K562 (cell line): ENCODE data around the gene TEAD4. TPM values are rescaled to one million over a fixed set of nuclear protein-coding genes. Genes with fewer than 3 reads are reported as not detected.

Experiments used
- ARID4B ChIP-seq: sonication (generic); formaldehyde crosslinking; IDR thresholded peaks from 2 replicates; pipeline ENCODE4 v1.8.0; 2022; ENCODE audit warnings: mild to moderate bottlenecking, missing genetic modification reagents
- ATF7 ChIP-seq: fragments of 450-650 bp; IDR thresholded peaks from 2 replicates; pipeline ENCODE4 v1.7.1; 2014; ENCODE audit warnings: mild to moderate bottlenecking, moderate library complexity
- BMI1 ChIP-seq: fragments of 150-350 bp; IDR thresholded peaks from 2 replicates; pipeline ENCODE4 v1.6.1; 2014; ENCODE audit warnings: low read length
- CBFA2T2 ChIP-seq: fragments of 450-650 bp; conservative IDR thresholded peaks from 2 replicates; pipeline ENCODE4 v1.6.1; 2017; ENCODE audit warnings: mild to moderate bottlenecking
- HDAC1 ChIP-seq, 2 experiments: fragments of 450-650 bp; IDR thresholded peaks; 2 replicates each; pipeline ENCODE4 v1.6.1; 2016 to 2017; ENCODE audit warnings: inconsistent platforms in 1 of 2, mild to moderate bottlenecking in 1 of 2, moderate library complexity in 1 of 2
- HINFP ChIP-seq: fragments of 450-650 bp; conservative IDR thresholded peaks from 2 replicates; pipeline ENCODE4 v1.6.1; 2016; ENCODE audit warnings: missing genetic modification characterization, low read depth, mild to moderate bottlenecking, control low read depth, missing compliant biosample characterization
- MTF1 ChIP-seq: fragments of 250-450 bp; sonication (Bioruptor Pico); IDR thresholded peaks from 2 replicates; pipeline ENCODE4 v1.9.0; 2021; ENCODE audit warnings: moderate library complexity, mild to moderate bottlenecking, inconsistent platforms, borderline replicate concordance
- NR2C1 ChIP-seq, 2 experiments: fragments of 450-650 bp; IDR thresholded peaks; 2 replicates each; pipeline ENCODE4 v1.6.1; 2017; ENCODE audit warnings: mild to moderate bottlenecking in 2 of 2, antibody characterized with exemption in 1 of 2, inconsistent platforms in 1 of 2, missing compliant biosample characterization in 1 of 2, missing genetic modification characterization in 1 of 2
- PHB ChIP-seq: fragments of 250-450 bp; sonication (Bioruptor Pico); IDR thresholded peaks from 2 replicates; pipeline ENCODE4 v1.5.0; 2021
- PHF21A ChIP-seq: fragments of 450-650 bp; IDR thresholded peaks from 2 replicates; pipeline ENCODE4 v1.6.1; 2017; ENCODE audit warnings: low read depth, borderline replicate concordance
- PHTF2 ChIP-seq: fragments of 250-450 bp; sonication (Bioruptor Pico); IDR thresholded peaks from 2 replicates; pipeline ENCODE4 v1.5.0; 2021; ENCODE audit warnings: mild to moderate bottlenecking
- SPI1 ChIP-seq: IDR thresholded peaks from 2 replicates; pipeline ENCODE4 v1.6.1; 2011; ENCODE audit warnings: low read depth, low read length, control low read depth, borderline replicate concordance
- ZBTB9 ChIP-seq: fragments of 450-650 bp; formaldehyde crosslinking; IDR thresholded peaks from 2 replicates; pipeline ENCODE4 v1.4.0; 2020; ENCODE audit warnings: mild to moderate bottlenecking, moderate library complexity
- ZNF12 ChIP-seq: sonication (generic); formaldehyde crosslinking; IDR thresholded peaks from 2 replicates; pipeline ENCODE4 v1.4.0; 2020; ENCODE audit warnings: mild to moderate bottlenecking, missing genetic modification reagents
- ZNF143 ChIP-seq: sonication (generic); formaldehyde crosslinking; IDR thresholded peaks from 2 replicates; pipeline ENCODE4 v1.9.0; 2022; ENCODE audit warnings: mild to moderate bottlenecking, missing genetic modification reagents
- ZNF41 ChIP-seq: fragments of 250-450 bp; sonication (Bioruptor Pico); conservative IDR thresholded peaks from 2 replicates; pipeline ENCODE4 v1.4.0; 2020; ENCODE audit warnings: mild to moderate bottlenecking
- ZNF668 ChIP-seq: fragments of 250-450 bp; sonication (Bioruptor Pico); IDR thresholded peaks from 2 replicates; pipeline ENCODE4 v1.8.0; 2022; ENCODE audit warnings: mild to moderate bottlenecking, inconsistent platforms
- polyA plus RNA-seq, 8 experiments: library from polyadenylated mRNA; depleted of rRNA in 4 of 8; stranded (reverse) in 5 of 8; unstranded in 3 of 8; fragments of >200 nt; fragmentation: Nextera tagmentation in 2 of 8; fragmentation: Illumina TruSeq in 1 of 8; extraction: Ambion mirVana in 2 of 8; extraction: Trizol in 1 of 8; gene quantifications; 2 replicates each; pipeline versions ENCODE4 v1.2.1 to v1.2.3, GENCODE V29; 2011 to 2014; ENCODE audit warnings: inconsistent platforms in 1 of 8, missing spikeins in 1 of 8
- total RNA-seq, 7 experiments: library from RNA; depleted of rRNA in 6 of 7; stranded (reverse); fragments of >200 nt in 6 of 7; fragmentation: Illumina TruSeq in 2 of 7; extraction: Trizol in 2 of 7; gene quantifications; 2 replicates each; pipeline versions ENCODE4 v1.2.1 to v1.2.3, GENCODE V29; 2011 to 2021; ENCODE audit warnings: low replicate concordance in 1 of 7
- TF ChIP-seq, protein P1 (sequence below): fragments of 450-650 bp; IDR thresholded peaks from 2 replicates; pipeline ENCODE4 v1.6.1; 2016

TEAD4 gene
- total and polyA plus RNA-seq, 9 of the 15 experiments (the other 6 are each of a cell fraction or from before 2014, with no cell fraction given): 0.82 to 40.0 (median 17.0) TPM

DNA sequence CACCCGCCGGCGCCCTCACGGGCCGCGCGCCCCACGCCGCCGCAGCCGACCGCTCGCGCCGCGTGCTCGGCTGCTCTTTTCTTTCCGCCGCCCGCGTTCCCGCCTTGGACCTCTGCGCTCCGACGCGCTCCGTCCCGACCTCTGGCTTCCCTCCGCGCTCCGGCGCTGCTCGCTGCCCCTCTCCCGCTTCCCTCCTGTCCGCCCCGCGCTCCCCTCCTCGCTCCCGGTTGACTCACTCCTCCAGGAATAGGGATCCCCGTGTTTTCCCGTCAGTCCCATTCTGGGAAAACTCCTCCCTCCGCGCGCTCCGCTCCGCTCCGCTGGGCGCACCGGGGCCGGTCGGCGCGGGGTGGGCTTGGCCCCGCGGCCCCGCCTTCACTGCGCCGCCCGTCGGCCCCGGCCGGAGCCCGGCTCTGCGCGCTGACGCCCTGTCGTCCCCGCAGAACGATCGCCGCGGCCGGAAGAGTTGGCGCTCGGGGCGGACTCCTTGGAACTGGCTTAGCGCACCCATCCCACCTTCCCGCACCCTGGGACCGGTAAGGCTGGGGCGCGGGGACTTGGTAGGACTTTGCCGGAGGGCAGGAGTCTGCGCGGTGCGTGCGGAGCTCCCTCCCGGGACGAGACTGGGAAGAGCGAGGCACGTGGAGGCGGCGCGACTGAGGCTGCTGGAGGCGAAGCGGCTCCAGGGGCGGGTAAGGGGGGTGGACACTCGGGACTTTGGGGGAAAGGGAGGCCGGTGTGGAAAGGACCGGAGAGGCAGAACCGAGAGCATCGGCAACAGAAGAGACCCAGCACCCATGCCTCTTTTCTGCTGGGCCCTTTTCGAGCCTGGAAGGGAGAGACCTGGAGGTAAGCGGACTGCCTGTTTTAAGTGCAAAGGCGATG is 550 bp downstream of the TEAD4 start (continued):
- TF ChIP-seq ZBTB9 (CRISPR knock-in tag): no peak
- no peak for TF ChIP-seq ZNF668 (CRISPR knock-in tag)
- no peak for TF ChIP-seq PHF21A
- TF ChIP-seq ATF7: no peak
- TF ChIP-seq PHB: no peak
- TF ChIP-seq ZNF41 (CRISPR knock-in tag): no peak
- TF ChIP-seq ZNF143 (CRISPR knock-in tag): no peak
- no peak for TF ChIP-seq NR2C1 (IDR thresholded peaks at IDR 0.05)
- no peak for TF ChIP-seq NR2C1 (tag; IDR thresholded peaks at IDR 0.05)
- TF ChIP-seq CBFA2T2: no peak
- no peak for TF ChIP-seq HINFP
- peak in 1 of 2 experiments; percentile 46; a peak in 1 of 4 replicates for TF ChIP-seq HDAC1 (IDR thresholded peaks at IDR 0.05)
- TF ChIP-seq BMI1: no peak
- TF ChIP-seq PHTF2 (CRISPR knock-in tag): no peak
- no peak for TF ChIP-seq MTF1 (CRISPR knock-in tag)
- TF ChIP-seq, protein P1, sequence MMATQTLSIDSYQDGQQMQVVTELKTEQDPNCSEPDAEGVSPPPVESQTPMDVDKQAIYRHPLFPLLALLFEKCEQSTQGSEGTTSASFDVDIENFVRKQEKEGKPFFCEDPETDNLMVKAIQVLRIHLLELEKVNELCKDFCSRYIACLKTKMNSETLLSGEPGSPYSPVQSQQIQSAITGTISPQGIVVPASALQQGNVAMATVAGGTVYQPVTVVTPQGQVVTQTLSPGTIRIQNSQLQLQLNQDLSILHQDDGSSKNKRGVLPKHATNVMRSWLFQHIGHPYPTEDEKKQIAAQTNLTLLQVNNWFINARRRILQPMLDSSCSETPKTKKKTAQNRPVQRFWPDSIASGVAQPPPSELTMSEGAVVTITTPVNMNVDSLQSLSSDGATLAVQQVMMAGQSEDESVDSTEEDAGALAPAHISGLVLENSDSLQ: no peak
- TF ChIP-seq ARID4B (CRISPR knock-in tag): peak; percentile 40; the same call in 1 of the 2 replicates
- TF ChIP-seq SPI1: no peak
- no peak for TF ChIP-seq ZNF12 (CRISPR knock-in tag)
